HG03025 (cell line): ENCODE measurements around the gene ZNF324.
"Not testable (repeated sequence)": the region's sequence is repeated elsewhere in the genome, so short reads cannot be mapped to it uniquely, and the experiment has no call there.

ENCODE experiments used
- ATAC-seq: cut with Tn5 transposase; IDR thresholded peaks from one replicate; pipeline ENCODE4 v1.9.1; 2021; ENCODE audit warnings: mild to moderate bottlenecking, moderate library complexity; ENCODE audit not compliant: unreplicated experiment, low FRiP score

ZNF324 gene

GRCh38 chr19:58498316-58499020 is 31.6 kb downstream of the ZNF324 start:
- no peak for ATAC-seq

GRCh38 chr19:58499021-58499927 is 32.4 kb downstream of the ZNF324 start:
- ATAC-seq: peak; percentile 80

DNA sequence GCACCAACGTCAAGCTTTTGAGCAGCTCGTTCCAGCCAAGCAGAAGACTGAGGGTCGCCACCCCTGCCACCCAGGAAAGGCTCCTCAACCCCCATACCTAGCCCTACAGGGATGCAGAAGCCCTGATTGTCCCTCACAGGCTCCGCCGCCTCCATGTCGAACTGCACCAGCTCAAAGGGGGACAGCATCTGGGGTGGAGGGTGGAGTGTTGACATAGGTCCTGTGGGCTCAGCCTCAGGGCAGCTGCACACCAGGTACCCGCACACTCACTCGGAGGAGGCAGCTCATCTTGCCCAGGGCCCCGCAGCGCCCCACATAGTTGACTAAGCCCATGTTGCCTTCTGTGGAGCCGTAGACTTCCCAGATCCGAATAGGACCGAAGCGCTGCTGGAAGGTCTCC is 33.4 kb downstream of the ZNF324 start:
- ATAC-seq: no peak

DNA sequence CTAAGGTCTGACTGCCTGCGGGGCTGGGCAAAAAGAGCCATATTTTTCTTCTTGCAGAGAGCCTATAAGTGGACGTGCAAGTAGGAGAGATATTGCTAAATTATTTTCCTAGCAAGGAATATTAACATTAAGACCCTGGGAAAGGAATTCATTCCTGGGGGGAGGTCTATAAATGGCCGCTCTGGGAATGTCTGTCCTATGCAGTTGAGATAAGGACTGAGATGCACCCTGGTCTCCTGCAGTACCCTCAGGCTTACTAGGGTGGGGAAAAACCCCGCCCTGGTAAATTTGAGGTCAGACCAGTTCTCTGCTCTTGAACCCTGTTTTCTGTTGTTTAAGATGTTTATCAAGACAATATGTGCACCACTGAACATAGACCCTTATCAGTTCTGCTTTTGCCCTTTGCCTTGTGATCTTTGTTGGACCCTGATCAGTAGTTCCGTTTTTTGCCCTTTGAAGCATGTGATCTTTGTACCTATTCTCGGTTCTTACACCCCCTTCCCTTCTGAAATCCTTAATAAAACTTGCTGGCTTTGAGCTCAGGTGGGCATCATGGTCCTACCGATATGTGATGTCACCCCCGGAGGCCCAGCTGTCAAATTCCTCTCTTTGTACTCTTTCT is 40.8 kb downstream of the ZNF324 start:
- not testable (repeated sequence) for ATAC-seq

DNA sequence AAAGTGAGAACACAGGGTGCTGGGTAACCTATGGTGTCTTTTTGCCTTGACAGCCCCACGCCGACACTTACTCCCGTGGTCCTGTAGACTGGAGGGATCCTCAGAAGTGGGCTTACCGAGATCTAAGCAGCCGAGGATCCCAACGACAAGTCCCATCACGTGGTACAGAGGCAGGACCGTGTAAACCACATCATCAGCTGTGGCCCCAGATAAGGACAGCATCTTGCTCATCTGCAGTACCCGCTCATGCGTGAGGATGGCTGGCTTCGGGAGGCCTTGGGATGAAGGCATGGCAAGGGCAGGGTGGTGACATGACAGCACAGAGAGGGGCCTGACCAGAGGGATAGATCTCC is 42.8 kb downstream of the ZNF324 start:
- no peak for ATAC-seq

GRCh38 chr19:58510084-58510862 is 43.4 kb downstream of the ZNF324 start:
- ATAC-seq: no peak

GRCh38 chr19:58511353-58512208 is 44.7 kb downstream of the ZNF324 start, which contains the start of gene SLC27A5:
Gene SLC27A5, minus strand, starts transcription at chr19:58511992. Its CDS starts 37 bp downstream, at chr19:58511955.
- no peak for ATAC-seq

DNA sequence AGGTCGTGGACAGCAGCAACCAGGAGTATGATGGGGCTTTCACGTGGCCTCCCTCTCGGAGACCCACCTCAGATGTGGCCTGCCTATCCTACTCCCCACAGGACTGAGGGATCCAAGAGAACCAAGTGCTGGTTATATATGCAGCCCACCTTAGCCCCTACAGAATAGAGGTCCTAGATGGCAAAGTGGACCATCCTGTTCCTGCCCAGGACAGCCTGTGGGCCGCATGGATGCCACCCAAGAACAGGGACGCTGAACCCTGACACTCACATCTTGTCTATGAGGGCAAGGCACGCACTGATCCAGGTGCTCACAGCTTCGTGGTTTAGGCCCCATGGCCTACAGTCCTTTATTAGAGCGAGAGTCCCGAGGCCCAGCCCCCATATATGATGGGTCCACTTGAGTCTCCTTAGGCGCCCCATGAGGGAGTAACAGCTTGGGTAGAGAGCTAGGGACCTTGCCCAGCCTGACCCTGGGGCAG is 46.4 kb downstream of the ZNF324 start:
- no peak for ATAC-seq

DNA sequence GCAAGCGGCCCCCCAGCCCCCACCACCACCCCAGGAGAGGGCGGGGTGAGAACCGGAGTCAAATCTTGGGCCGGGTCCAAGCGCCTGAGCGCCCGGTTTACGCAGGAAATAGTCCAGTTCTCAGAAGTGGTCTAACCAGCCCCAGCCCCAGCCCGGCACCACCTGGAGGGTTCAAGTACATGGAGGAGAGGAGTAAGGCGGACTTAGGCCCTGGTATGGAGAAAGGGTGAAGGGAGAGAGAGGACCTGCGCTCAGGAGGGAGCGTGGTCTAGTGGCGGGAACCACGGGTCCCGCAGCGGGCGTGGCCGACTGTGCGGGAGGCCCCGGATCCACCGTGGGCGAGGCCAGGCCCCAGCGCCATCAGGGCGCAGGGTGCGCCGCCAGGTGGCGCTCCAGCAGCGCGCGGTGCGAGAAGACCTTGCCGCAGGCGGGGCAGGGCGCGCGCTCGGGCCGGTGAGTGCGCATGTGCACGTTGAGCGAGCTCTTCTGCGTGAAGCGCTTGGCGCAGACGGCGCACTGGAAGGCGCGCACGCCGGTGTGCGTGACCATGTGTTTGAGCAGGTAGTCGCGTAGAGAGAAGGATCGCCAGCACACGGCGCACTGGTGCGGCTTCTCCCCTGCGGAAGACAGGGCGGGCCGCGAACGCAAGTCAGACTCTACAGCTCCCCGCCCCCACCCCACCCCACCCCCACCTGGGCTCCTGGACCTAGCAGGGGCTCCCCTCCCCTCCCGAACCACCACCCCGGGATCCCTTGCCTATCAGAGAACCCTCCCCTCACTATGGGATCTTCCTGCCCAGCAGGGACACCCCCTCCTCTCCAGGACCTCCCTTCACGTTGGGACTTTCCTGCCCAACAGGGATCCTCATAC is 47.0 kb downstream of the ZNF324 start:
- ATAC-seq: peak; percentile 42

GRCh38 chr19:58514564-58515022 is 47.7 kb downstream of the ZNF324 start:
- ATAC-seq: no peak

DNA sequence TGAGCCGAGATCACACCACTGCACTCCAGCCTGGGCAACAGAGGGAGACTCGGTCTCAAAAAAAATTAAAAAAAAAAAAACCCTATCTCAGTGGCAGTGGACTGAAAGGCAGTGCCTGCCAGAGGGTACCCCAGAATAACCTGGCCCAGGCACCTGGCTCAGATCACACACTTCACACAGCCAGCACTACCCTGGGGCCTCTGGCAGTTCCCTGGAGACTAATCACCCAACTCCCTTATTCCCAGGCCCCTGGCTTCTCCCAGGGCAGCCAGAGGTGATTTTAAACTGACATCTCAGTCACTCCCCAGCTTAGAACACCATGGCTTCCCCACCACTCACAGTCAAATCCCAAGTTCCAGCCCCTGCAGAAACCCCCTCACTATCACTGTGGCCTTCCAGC is 48.4 kb downstream of the ZNF324 start:
- ATAC-seq: no peak

GRCh38 chr19:58516246-58516836 is 49.5 kb downstream of the ZNF324 start:
- ATAC-seq: no peak

DNA sequence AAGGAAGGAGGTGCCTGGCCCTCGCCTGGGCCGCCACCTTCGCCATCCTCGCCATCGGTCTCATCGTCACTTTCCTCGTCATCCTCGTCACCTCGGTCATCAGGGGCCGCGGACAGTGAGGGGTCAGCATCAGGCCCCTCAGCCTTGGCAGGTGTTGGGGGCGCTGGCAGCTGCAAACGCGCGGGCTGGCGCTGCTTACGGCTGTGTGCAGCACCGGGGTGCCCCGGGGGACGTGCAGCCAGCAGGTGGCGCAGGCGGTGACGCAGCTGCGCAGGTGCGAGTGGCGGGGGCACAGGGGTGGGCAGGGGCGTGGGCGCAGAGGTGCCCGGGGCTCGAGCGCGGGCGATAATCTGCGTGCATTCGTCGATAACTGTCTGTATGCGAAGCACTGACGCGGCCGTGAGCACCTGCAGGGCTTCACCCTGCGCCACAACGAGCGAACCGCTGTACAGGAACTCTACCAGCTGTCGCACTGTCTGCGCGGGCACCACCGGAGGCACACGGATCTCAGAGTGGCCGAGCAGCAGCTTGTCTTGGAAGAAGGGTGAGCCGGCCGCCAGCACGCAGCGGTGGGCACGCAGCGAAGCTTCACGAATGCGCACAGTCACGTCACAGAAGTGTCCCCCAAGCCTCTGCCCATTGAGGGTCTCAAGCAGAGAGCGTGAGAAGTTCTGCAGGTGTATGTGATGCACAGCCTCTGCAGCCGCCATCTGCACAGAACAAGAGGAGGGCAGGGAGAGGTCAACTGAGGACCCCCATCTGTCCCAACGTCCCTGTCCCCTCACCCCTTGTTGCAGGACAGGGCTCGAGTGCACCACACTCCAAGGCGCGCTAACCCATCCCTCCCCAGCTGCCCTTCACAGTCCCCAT is 50.3 kb downstream of the ZNF324 start:
- no peak for ATAC-seq

GRCh38 chr19:58518256-58519086 is 51.6 kb downstream of the ZNF324 start:
- ATAC-seq: no peak

GRCh38 chr19:58519087-58519354 is 52.1 kb downstream of the ZNF324 start:
- no peak for ATAC-seq
